Measurements from ENCODE around the gene RPE. TPM values are rescaled to one million over a fixed set of nuclear protein-coding genes. Genes with fewer than 3 reads are reported as not detected.

RPE gene
- total RNA-seq, 2 donors from 2014 or later, result 58.4 TPM

DNA sequence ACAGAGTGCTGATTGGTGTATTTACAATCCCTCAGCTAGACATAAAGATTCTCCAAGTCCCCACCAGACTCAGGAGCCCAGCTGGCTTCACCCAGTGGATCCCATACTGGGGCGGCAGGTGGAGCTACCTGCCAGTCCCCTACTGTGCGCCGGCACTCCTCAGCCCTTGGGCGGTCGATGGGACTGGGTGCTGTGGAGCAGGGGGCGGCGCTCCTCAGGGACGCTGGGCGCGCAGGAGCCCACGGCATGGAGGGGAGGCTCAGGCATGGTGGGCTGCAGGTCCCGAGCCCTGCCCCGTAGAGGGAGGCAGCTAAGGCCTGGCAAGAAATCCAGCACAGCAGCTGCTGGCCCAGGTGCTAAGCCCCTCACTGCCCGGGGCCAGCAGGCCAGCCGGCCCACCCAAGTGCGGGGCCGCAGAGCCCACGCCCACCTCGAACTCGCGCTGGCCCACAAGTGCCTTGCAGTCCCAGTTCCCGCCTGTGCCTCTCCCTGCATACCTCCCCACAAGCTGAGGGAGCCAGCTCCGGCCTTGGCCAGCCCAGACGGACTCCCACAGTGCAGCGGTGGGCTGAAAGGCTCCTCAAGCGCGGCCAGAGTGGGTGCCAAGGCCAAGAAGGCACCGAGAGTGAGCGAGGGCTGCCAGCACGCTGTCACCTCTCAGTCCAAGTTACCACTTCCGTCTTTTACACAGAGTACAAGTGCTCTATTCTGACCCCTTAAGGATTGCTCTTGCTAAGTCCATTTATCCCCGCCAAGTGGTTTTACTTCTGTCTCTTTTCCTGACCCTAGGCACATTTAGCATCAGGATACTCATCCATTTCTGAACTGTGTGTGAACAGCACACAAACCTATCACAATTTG, 1.7 kb upstream of the RPE start:
- Histone ChIP-seq H3K9me3 (ENCODE audit: control insufficient read depth, low read length) (no peaks in the 10 kb centered on the region), H3K27me3 (ENCODE audit: control insufficient read depth, insufficient read depth, low read length, poor library complexity, severe bottlenecking) (no peaks in the 10 kb centered on the region), H3K4me1 (ENCODE audit: control insufficient read depth, insufficient read depth, low read length) (peaks cover 9% of the 10 kb centered on the region), H3K27ac (ENCODE audit: low read depth, low read length) (no peak overlapping the region), H3K36me3 (ENCODE audit: control insufficient read depth, insufficient read depth, low read length) (no peaks in the 10 kb centered on the region), H3K4me3 (ENCODE audit: low read length) (no peak overlapping the region), H3K9ac (ENCODE audit: extremely low read depth, low read length, poor library complexity, severe bottlenecking) (no peak overlapping the region)
- Mint-ChIP-seq H3K4me1 (peaks cover 14% of the 10 kb centered on the region), H3K27ac (no peak overlapping the region), H3K36me3 (ENCODE audit: low read depth) (no peaks in the 10 kb centered on the region), H3K27me3 (ENCODE audit: insufficient read depth) (peaks cover 3% of the 10 kb centered on the region), H3K4me3 (no peak overlapping the region), H3K9me3 (no peaks in the 10 kb centered on the region)
- DNase-seq, result no peak
- TF ChIP-seq, protein P1, sequence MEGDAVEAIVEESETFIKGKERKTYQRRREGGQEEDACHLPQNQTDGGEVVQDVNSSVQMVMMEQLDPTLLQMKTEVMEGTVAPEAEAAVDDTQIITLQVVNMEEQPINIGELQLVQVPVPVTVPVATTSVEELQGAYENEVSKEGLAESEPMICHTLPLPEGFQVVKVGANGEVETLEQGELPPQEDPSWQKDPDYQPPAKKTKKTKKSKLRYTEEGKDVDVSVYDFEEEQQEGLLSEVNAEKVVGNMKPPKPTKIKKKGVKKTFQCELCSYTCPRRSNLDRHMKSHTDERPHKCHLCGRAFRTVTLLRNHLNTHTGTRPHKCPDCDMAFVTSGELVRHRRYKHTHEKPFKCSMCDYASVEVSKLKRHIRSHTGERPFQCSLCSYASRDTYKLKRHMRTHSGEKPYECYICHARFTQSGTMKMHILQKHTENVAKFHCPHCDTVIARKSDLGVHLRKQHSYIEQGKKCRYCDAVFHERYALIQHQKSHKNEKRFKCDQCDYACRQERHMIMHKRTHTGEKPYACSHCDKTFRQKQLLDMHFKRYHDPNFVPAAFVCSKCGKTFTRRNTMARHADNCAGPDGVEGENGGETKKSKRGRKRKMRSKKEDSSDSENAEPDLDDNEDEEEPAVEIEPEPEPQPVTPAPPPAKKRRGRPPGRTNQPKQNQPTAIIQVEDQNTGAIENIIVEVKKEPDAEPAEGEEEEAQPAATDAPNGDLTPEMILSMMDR (conservative IDR thresholded peaks at IDR 0.05), result no peak
- 95 to 99% methylated on average over 11 to 32 of the region's 32 CpGs for WGBS, 2 experiments (ENCODE audit: insufficient coverage in 1 of 2, insufficient read length in 1 of 2)

DNA sequence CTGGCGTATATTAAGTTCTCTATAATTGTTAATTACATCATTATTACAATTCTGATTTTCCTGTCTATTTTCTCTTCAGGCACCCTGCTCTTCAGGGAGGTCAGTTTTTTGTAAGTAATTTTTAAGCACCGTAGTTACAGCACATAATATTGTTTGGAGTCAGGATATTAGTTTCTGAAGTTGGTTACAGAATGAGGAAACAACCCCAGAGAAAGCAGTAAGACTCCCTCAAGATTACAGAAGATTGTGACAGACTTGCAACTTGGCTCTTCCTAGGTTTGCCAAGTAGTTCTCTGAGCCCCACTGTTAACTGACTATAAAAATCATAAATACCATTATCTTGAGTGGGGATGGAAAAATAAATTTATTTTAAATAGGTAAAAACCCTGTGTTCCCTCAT, 921 bp downstream of the RPE start:
- peaks cover 2% of the 10 kb centered on the region for H3K27me3 Mint-ChIP-seq (ENCODE audit: insufficient read depth)
- H3K4me1 Mint-ChIP-seq, result peaks cover 19% of the 10 kb centered on the region
- Histone ChIP-seq H3K4me1 (ENCODE audit: control insufficient read depth, insufficient read depth, low read length) (peaks cover 10% of the 10 kb centered on the region), H3K27ac (ENCODE audit: low read depth, low read length) (no peak overlapping the region), H3K27me3 (ENCODE audit: control insufficient read depth, insufficient read depth, low read length, poor library complexity, severe bottlenecking) (no peaks in the 10 kb centered on the region), H3K4me3 (ENCODE audit: low read length) (peak overlapping the region; percentile 95), H3K9ac (ENCODE audit: extremely low read depth, low read length, poor library complexity, severe bottlenecking) (peak overlapping the region; percentile 74), H3K9me3 (ENCODE audit: control insufficient read depth, low read length) (no peaks in the 10 kb centered on the region), H3K36me3 (ENCODE audit: control insufficient read depth, insufficient read depth, low read length) (peaks cover 16% of the 10 kb centered on the region)
- peak overlapping the region; percentile 97 for H3K4me3 Mint-ChIP-seq
- no peak for DNase-seq
- no peak overlapping the region for H3K27ac Mint-ChIP-seq
- TF ChIP-seq, protein P1 (conservative IDR thresholded peaks at IDR 0.05), result no peak
- WGBS, 2 experiments (ENCODE audit: insufficient coverage in 1 of 2, insufficient read length in 1 of 2), result 42% methylated on average over 2 of the region's 2 CpGs; no CpG with 5 or more reads in 1 of the 2 experiments
- H3K36me3 Mint-ChIP-seq (ENCODE audit: low read depth), result peaks cover 6% of the 10 kb centered on the region
- no peaks in the 10 kb centered on the region for H3K9me3 Mint-ChIP-seq

DNA sequence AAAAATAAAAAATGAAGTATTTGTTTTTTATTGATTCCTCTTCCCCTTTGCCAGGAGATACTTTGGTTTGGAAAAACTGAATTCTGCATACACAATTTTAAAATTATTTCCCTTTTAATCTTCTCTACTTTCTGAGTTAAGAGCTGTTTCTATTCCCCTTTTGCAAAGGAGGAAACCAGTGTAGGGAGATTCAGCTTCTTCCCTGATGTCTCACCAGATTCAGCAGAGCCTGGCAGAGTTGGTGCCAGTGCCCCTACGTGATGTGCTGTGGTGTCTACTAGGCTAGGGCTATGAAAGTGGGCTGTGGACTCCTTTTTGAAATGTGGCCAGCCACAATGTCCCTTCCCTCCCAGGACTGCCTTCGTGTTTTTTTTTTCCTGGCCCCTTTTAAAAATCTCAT, 2.4 kb downstream of the RPE start:
- no peak overlapping the region for H3K9ac ChIP-seq (ENCODE audit: extremely low read depth, low read length, poor library complexity, severe bottlenecking)
- peaks cover 10% of the 10 kb centered on the region for H3K4me1 ChIP-seq (ENCODE audit: control insufficient read depth, insufficient read depth, low read length)
- no peaks in the 10 kb centered on the region for H3K27me3 ChIP-seq (ENCODE audit: control insufficient read depth, insufficient read depth, low read length, poor library complexity, severe bottlenecking)
- H3K4me3 ChIP-seq (ENCODE audit: low read length), result peak overlapping the region; percentile 95
- Mint-ChIP-seq H3K27ac (no peak overlapping the region), H3K27me3 (ENCODE audit: insufficient read depth) (no peaks in the 10 kb centered on the region), H3K4me1 (peaks cover 22% of the 10 kb centered on the region), H3K36me3 (ENCODE audit: low read depth) (peaks cover 19% of the 10 kb centered on the region), H3K9me3 (no peaks in the 10 kb centered on the region), H3K4me3 (no peak overlapping the region)
- no peak for DNase-seq
- 92% methylated on average over 2 of the region's 2 CpGs; no CpG with 5 or more reads in 1 of the 2 experiments for WGBS, 2 experiments (ENCODE audit: insufficient coverage in 1 of 2, insufficient read length in 1 of 2)
- TF ChIP-seq, protein P1 (conservative IDR thresholded peaks at IDR 0.05), result no peak
- H3K36me3 ChIP-seq (ENCODE audit: control insufficient read depth, insufficient read depth, low read length), result peaks cover 30% of the 10 kb centered on the region
- H3K27ac ChIP-seq (ENCODE audit: low read depth, low read length), result no peak overlapping the region
- H3K9me3 ChIP-seq (ENCODE audit: control insufficient read depth, low read length), result no peaks in the 10 kb centered on the region
